ENCODE results near the gene PPP2R3C.
A peak's percentile ranks its signal among the peaks of the same experiment; 100 is the strongest.

PPP2R3C gene

DNA sequence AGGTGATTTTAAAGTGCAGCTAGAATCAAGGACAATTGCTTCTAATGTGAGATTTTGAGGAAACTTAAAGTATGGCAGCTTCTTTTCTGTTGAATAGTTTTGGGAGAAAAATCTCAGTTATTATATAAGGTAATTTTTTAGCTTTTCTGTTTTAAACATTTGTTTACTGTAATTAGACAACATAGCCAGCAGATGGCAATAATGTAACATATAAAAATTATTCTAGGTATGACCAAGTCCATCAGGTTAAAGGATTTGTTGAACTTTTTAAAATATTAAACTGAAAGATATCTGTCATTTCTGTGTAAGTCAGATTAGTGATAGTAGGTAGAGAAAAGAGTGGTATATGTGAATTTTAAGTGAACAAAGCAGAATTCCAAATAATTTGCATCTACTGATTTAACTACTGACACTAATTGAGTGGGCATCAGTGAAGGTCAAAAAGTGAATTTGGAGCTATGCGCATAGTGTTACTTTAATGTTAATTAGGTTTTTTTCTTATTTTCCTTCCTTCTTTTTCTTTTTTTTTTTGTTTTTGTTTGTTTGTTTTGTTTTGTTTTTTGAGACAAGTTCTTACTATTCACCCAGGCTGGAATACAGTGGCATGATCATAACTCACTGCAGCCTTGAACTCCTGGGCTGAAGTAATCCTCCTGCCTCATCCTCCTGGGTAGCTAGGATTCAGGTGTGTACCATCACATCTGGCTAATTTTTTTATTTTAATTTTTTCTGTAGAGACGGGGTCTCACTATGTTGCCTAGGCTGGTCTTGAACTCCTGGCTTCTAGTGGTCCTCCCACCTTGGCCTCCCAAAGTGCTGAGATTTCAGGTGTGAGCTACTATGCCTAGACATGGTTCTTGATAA, 19.2 kb upstream of the PPP2R3C start:
- no peaks in the 10 kb centered on the region for H3K4me1 ChIP-seq (ENCODE audit: insufficient read depth, low read length, poor library complexity, severe bottlenecking)
- H3F3A ChIP-seq (ENCODE audit: low read depth), result no peaks in the 10 kb centered on the region
- H3K9me2 ChIP-seq (replicated peaks; ENCODE audit: low read depth, low read length), result no peaks in the 10 kb centered on the region
- H3K9me3 ChIP-seq (ENCODE audit: insufficient read depth, low read depth, low read length), result no peaks in the 10 kb centered on the region
- H3K4me2 ChIP-seq (ENCODE audit: low read depth, low read length, poor library complexity, severe bottlenecking), result no peak overlapping the region
- no peaks in the 10 kb centered on the region for H3K27me3 ChIP-seq (ENCODE audit: insufficient read depth, low read length, poor library complexity, severe bottlenecking)
- no peak overlapping the region for H3K4me3 ChIP-seq (ENCODE audit: low read length, poor library complexity, severe bottlenecking)
- peaks cover 4% of the 10 kb centered on the region for H4K20me1 ChIP-seq (ENCODE audit: insufficient read depth, low read length, poor library complexity, severe bottlenecking)
- H3K36me3 ChIP-seq (ENCODE audit: insufficient read depth, low read length), result no peaks in the 10 kb centered on the region
- H3K79me2 ChIP-seq (ENCODE audit: insufficient read depth, low read length), result no peaks in the 10 kb centered on the region; the same call in none of the 2 replicates
- no peak overlapping the region for H2AFZ ChIP-seq (ENCODE audit: low read length)
- TF ChIP-seq, protein P1, sequence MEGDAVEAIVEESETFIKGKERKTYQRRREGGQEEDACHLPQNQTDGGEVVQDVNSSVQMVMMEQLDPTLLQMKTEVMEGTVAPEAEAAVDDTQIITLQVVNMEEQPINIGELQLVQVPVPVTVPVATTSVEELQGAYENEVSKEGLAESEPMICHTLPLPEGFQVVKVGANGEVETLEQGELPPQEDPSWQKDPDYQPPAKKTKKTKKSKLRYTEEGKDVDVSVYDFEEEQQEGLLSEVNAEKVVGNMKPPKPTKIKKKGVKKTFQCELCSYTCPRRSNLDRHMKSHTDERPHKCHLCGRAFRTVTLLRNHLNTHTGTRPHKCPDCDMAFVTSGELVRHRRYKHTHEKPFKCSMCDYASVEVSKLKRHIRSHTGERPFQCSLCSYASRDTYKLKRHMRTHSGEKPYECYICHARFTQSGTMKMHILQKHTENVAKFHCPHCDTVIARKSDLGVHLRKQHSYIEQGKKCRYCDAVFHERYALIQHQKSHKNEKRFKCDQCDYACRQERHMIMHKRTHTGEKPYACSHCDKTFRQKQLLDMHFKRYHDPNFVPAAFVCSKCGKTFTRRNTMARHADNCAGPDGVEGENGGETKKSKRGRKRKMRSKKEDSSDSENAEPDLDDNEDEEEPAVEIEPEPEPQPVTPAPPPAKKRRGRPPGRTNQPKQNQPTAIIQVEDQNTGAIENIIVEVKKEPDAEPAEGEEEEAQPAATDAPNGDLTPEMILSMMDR (conservative IDR thresholded peaks at IDR 0.05; ENCODE audit: low read length), result peak; percentile 46
- TF ChIP-seq EZH2phosphoT487 (IDR thresholded peaks at IDR 0.05; ENCODE audit: borderline replicate concordance), result no peak
- H3K9ac ChIP-seq (ENCODE audit: low read depth, low read length, poor library complexity, severe bottlenecking), result no peak overlapping the region

DNA sequence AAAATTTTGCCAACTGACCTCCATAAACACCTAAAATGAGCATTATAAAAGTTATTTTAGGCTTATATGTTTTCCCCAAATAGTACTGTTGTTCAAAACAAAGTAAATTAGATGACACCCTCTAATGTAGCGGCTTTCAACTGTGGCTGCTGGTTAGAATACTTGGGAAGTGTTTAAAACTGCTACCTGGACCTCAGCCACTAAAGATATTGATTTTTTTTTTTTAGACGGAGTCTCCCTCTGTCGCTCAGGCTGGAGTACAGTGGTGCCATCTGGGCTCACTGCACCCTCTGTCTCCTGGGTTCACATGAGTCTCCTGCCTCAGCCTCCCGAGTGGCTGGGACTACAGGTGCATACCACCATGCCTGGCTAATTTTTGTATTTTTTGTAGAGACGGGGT, 16.8 kb upstream of the PPP2R3C start:
- H3K9me3 ChIP-seq (ENCODE audit: insufficient read depth, low read depth, low read length), result no peaks in the 10 kb centered on the region
- no peak for TF ChIP-seq EZH2phosphoT487 (IDR thresholded peaks at IDR 0.05; ENCODE audit: borderline replicate concordance)
- TF ChIP-seq, protein P1 (conservative IDR thresholded peaks at IDR 0.05; ENCODE audit: low read length), result no peak

DNA sequence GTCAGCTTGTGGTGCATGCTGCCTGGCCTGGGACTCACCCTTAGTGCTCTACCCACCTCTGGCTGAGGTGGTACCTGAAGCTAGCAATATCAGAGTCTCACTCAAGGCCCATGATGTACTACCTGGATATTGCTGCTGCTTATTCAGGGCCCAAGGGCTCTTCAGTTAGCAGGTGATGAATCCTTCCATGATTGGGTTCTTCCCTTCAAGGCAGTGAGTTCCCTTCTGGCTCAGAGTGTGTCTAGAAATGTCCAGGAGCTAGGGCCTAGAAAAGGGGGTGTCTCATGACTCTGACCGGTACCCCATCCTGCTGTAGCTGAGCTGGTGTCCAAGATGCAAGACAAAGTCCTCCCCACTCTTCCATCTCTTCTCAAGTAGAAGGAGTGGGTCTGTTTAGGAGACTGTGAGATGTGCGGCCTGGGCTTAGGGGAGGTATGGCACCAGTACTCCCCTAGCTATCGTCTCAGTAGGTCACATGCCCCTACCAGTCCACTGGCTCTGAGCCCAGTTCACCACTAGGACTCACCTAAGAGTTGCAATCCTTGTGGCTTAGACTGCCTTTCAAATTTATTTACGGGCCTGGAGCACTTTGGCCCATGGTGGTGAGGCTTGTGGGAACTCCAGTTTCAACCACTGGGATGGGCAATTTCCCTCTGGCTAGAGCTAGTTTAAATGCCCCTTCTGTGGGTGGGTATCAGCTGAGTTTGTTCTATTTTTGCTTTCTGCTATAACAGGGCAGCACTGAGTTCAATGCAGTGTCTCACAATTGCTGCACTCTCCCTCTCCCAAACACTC, 12.7 kb upstream of the PPP2R3C start:
- TF ChIP-seq, protein P1 (conservative IDR thresholded peaks at IDR 0.05; ENCODE audit: low read length), result no peak
- no peak overlapping the region for H2AFZ ChIP-seq (ENCODE audit: low read length)
- H3K79me2 ChIP-seq (ENCODE audit: insufficient read depth, low read length), result peaks cover 34% of the 10 kb centered on the region

More for the DNA sequence above, 16.8 kb upstream of the PPP2R3C start:
- peaks cover 7% of the 10 kb centered on the region for H4K20me1 ChIP-seq (ENCODE audit: insufficient read depth, low read length, poor library complexity, severe bottlenecking)
- no peak overlapping the region for H2AFZ ChIP-seq (ENCODE audit: low read length)
- no peaks in the 10 kb centered on the region for H3K9me2 ChIP-seq (replicated peaks; ENCODE audit: low read depth, low read length)
- peaks cover 14% of the 10 kb centered on the region for H3K79me2 ChIP-seq (ENCODE audit: insufficient read depth, low read length)
- peaks cover 10% of the 10 kb centered on the region; the same call in 1 of the 2 replicates for H3K36me3 ChIP-seq (ENCODE audit: insufficient read depth, low read length)
- H3K9ac ChIP-seq (ENCODE audit: low read depth, low read length, poor library complexity, severe bottlenecking), result no peak overlapping the region
- no peaks in the 10 kb centered on the region for H3F3A ChIP-seq (ENCODE audit: low read depth)
- H3K4me1 ChIP-seq (ENCODE audit: insufficient read depth, low read length, poor library complexity, severe bottlenecking), result no peaks in the 10 kb centered on the region
- H3K4me3 ChIP-seq (ENCODE audit: low read length, poor library complexity, severe bottlenecking), result no peak overlapping the region
- no peaks in the 10 kb centered on the region for H3K27me3 ChIP-seq (ENCODE audit: insufficient read depth, low read length, poor library complexity, severe bottlenecking)
- no peak overlapping the region for H3K4me2 ChIP-seq (ENCODE audit: low read depth, low read length, poor library complexity, severe bottlenecking)

More for the DNA sequence above, 12.7 kb upstream of the PPP2R3C start:
- Histone ChIP-seq H3K4me2 (ENCODE audit: low read depth, low read length, poor library complexity, severe bottlenecking) (peak overlapping the region; percentile 30), H3F3A (ENCODE audit: low read depth) (no peaks in the 10 kb centered on the region), H3K9ac (ENCODE audit: low read depth, low read length, poor library complexity, severe bottlenecking) (no peak overlapping the region), H4K20me1 (ENCODE audit: insufficient read depth, low read length, poor library complexity, severe bottlenecking) (peaks cover 3% of the 10 kb centered on the region), H3K9me3 (ENCODE audit: insufficient read depth, low read depth, low read length) (no peaks in the 10 kb centered on the region), H3K9me2 (replicated peaks; ENCODE audit: low read depth, low read length) (no peaks in the 10 kb centered on the region), H3K4me1 (ENCODE audit: insufficient read depth, low read length, poor library complexity, severe bottlenecking) (no peaks in the 10 kb centered on the region), H3K4me3 (ENCODE audit: low read length, poor library complexity, severe bottlenecking) (no peak overlapping the region), H3K36me3 (ENCODE audit: insufficient read depth, low read length) (peaks cover 10% of the 10 kb centered on the region; the same call in 1 of the 2 replicates), H3K27me3 (ENCODE audit: insufficient read depth, low read length, poor library complexity, severe bottlenecking) (no peaks in the 10 kb centered on the region)

All from Loucy (cell line).